Measurements from ENCODE around the gene USP27X.

Gene USP27X

DNA sequence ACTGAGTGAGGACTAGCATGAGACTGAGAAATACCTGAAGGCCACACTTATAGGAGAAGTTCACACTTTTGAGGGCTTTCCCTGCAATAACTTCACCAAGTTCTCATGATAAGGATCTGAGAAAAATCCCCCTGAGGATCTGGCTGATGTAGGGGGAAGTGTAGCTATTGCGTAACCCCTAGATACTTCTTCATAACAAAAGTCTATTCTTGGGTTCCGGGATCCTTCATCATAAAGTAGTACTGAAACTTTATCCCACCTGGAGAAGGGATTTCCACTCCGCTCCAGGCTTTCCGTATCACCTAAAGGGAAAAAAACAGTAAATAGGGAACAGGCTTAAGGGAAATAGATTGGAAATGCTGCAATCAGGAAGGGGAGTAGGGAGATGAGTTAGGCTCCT lies 13.3 kb downstream of the USP27X start:
- DNase-seq, result no peak

- no peak for DNase-seq
Measured at GRCh38 chrX:49896951-49897350, 17.7 kb downstream of the USP27X start.

- no peak for DNase-seq
Measured at GRCh38 chrX:49901048-49901447, 21.8 kb downstream of the USP27X start.

DNA sequence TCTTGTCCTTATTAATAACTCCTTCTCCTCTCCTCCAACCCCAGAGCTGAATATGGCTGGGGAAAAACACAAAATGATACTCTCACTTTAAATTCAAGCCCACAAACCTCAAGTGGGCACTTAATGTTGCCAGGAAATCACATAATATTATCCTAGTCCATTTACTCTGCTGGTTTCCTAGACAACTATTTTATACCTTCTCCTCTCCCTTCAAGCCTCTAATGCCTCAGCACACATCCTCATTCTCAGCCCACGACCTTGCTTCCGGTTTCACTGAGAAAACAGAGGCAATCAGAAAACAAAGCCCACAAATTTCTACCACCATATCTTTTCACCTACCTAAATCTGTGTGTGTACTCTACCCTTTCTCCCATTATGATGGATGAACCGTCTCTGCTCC lies 31.1 kb downstream of the USP27X start:
- DNase-seq, result no peak

DNA sequence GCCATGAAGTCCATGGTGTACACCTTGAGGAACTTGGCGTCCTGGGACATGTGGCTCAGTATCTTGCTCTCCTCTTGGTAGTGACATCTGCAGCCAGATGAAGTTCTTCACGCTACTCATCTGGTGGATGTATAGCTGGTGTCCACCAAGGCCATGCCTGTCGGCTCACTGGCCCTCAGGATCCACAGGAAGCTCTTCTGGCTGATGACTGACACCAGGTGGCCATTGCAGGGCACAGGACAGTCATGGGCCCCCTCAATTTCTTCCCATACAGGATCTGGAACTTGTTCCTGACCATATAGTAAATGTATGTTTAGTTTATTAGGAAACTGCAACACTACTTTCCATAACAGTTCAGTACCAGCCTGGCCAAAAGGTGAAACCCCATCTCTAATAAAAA lies 32.8 kb downstream of the USP27X start:
- no peak for DNase-seq

- no peak for DNase-seq
Measured at GRCh38 chrX:49912861-49913260, 33.6 kb downstream of the USP27X start.

- peak; percentile 20 for DNase-seq
Measured at GRCh38 chrX:49915361-49916222, 36.3 kb downstream of the USP27X start.

DNA sequence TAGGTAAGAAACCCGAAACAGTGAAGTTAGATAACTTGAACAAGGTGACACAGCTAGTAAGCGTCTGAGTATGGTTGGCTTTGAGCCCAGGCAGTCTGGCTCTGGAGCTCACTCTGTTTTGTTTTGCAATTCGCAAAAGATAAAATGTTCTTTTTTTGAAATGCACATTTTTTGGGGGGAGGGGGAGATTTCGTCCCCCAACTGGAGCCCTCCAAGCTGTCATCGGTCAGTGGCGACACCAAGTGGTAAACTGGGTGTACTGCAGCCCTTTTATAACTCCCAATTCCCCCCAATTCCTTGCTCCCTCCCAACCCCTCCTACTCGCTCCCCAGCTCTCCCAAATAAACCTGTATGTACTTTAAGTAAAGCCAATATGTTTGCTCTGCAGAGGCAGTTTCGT lies 40.3 kb downstream of the USP27X start:
- DNase-seq, result peak; percentile 9

GRCh38 chrX:49921109-49921508 lies 41.8 kb downstream of the USP27X start:
- no peak for DNase-seq

- DNase-seq, result peak; percentile 89
Measured at GRCh38 chrX:49922291-49923241, 43.3 kb downstream of the USP27X start, which contains the start of gene CLCN5. TSS of gene CLCN5 (plus strand) at chrX:49922596. CDS start at chrX:49925299, 2,703 bp downstream.

GRCh38 chrX:49925176-49925575 lies 45.9 kb downstream of the USP27X start:
- no peak for DNase-seq

- no peak for DNase-seq
Measured at GRCh38 chrX:49930039-49930438, 50.8 kb downstream of the USP27X start.
